Measurements from ENCODE around the gene PLP2.
"Not testable (repeated sequence)": the region's sequence is repeated elsewhere in the genome, so short reads cannot be mapped to it uniquely, and the experiment has no call there.

Gene PLP2

GRCh38 chrX:49164589-49165360, 6.9 kb upstream of the PLP2 start:
- DNase-seq = no peak

- peak; percentile 84 for DNase-seq
Observed at GRCh38 chrX:49165901-49166881, 5.5 kb upstream of the PLP2 start.

GRCh38 chrX:49166914-49167739, 4.6 kb upstream of the PLP2 start:
- DNase-seq = peak; percentile 85

GRCh38 chrX:49167740-49168108, 4.0 kb upstream of the PLP2 start:
- DNase-seq = no peak

- DNase-seq = peak; percentile 82
Observed at GRCh38 chrX:49172280-49172780, 632 bp downstream of the PLP2 start.

GRCh38 chrX:49173544-49173943, 1.8 kb downstream of the PLP2 start:
- not testable (repeated sequence) for DNase-seq

- no peak for DNase-seq
Observed at GRCh38 chrX:49174723-49175122, 3.0 kb downstream of the PLP2 start.

- no peak for DNase-seq
Observed at GRCh38 chrX:49175435-49176274, 4.0 kb downstream of the PLP2 start.

- no peak for DNase-seq
Observed at GRCh38 chrX:49176421-49177326, 5.0 kb downstream of the PLP2 start.

- DNase-seq = no peak
Observed at GRCh38 chrX:49177338-49177833, 5.7 kb downstream of the PLP2 start.

GRCh38 chrX:49177873-49178480, 6.3 kb downstream of the PLP2 start:
- DNase-seq = no peak

- DNase-seq = no peak
Observed at GRCh38 chrX:49178537-49178936, 6.8 kb downstream of the PLP2 start.

- no peak for DNase-seq
Observed at GRCh38 chrX:49179358-49179757, 7.7 kb downstream of the PLP2 start.

- no peak for DNase-seq
Observed at GRCh38 chrX:49183701-49184281, 12.1 kb downstream of the PLP2 start.

- DNase-seq = peak; percentile 50
Observed at GRCh38 chrX:49184294-49185281, 12.9 kb downstream of the PLP2 start.

GRCh38 chrX:49186125-49187027, 14.7 kb downstream of the PLP2 start, which contains the start of gene PRICKLE3:
Gene PRICKLE3, minus strand, starts transcription at chrX:49186373. Its CDS starts 76 bp downstream, at chrX:49186297.
- DNase-seq = peak; percentile 85

- DNase-seq = no peak
Observed at GRCh38 chrX:49187028-49187394, 15.3 kb downstream of the PLP2 start.

Data from activated CD4-positive, alpha-beta T cell treated with anti-CD3 and anti-CD28 coated beads, Interleukin-10, Interleukin-2, amounts not matched to agents 100 ng/mL and 50 ng/mL, durations not matched to agents 16 hours and 8 hours (primary cell).